GM18526 (cell line): Measurements from ENCODE around the gene NNT.

Source experiments
- POLR2A ChIP-seq: IDR thresholded peaks from 3 replicates; pipeline ENCODE4 v1.6.1; 2011; ENCODE audit not compliant: insufficient read length; ENCODE audit errors: extremely low read depth

The NNT gene

DNA sequence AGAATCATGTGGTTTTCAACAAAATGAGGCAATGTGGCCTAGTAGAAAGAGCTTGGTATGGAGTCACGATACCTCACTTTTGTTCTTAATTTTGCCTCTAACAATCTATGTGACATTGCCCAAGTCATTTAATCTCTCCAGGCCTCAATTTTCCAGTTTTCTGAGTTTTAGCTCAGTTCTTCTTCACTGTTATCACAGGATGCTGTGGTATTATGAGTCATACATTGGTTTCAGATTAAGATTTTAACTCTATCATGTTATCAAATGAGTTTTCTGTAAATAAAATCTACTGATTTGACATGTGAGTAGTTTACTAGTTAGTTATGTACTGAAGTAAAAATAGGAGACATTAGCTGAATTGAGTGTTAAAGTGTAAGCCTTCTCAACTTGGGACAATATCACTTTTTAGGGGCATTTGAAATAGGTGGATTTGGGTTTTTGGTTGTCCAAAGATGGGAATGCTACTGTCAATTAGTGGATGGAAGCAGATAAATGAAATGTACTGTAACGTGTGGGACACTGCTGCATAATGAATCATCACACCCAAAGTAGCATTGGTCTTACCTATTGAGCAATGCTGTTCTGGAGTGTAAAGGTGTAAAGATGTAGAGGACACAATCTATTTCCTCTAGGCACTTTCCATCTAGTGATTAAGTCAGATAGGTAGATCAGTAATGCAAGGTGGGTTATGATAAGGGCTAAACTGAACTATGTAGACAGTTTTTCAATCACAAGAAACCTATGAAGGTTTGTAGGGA is 73.3 kb downstream of the NNT start:
- TF ChIP-seq POLR2A = no peak

DNA sequence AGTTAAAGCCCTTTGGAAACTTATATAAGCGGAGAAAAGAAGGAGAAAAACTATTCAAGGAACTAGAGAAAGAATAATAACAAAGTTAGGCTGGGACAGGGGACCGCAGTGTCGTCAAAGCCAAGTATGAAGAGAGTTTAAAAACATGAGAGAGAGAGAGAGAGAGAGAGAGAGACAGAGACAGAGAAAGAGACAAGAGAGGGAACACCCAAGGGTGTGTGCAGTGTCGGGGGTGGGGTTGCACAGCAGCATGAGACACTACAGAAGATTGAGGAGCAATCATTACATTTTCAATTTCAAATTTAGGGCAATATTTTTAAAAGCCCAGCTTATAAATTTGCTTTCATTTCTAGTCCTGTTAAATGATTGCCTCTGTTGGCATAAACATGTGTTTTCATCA is 74.3 kb downstream of the NNT start:
- no peak for TF ChIP-seq POLR2A

DNA sequence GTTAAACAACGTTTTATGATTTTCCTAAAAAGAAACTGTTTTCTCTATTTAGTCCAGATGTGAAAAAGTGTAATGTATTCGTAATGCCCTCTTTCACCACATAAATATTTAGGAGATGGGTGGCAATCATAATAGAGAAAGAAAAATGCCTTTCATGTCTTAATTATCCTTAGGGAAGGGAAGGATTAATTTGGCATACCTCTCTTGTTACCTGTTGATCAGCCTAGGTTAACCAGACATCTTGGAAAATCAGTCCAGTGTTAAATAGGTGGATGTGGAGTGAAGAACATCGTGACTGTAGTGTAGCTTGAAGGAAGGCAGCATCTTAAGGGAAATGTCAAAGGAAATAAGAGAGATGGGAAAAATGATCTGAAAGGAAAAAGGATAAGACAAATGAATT is 76.2 kb downstream of the NNT start:
- TF ChIP-seq POLR2A = no peak

DNA sequence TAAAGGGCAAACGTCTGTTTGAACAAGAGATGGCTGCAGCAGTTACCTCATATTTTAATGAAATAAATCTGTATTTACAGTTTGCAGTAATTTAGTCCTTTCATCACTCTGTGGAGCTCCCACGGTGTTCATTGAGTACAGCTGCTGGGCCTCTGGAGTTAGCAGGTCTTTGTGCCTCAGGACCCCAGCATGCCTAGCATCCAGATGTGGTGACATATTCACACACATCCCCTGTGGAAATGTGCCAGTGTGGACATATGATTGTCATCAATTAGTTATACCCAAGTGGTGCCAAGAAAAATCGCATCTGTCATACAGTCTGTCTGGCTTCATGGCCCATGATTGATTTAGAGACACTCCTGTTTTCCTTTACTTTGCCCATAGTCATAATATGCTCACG is 77.3 kb downstream of the NNT start:
- TF ChIP-seq POLR2A = no peak

DNA sequence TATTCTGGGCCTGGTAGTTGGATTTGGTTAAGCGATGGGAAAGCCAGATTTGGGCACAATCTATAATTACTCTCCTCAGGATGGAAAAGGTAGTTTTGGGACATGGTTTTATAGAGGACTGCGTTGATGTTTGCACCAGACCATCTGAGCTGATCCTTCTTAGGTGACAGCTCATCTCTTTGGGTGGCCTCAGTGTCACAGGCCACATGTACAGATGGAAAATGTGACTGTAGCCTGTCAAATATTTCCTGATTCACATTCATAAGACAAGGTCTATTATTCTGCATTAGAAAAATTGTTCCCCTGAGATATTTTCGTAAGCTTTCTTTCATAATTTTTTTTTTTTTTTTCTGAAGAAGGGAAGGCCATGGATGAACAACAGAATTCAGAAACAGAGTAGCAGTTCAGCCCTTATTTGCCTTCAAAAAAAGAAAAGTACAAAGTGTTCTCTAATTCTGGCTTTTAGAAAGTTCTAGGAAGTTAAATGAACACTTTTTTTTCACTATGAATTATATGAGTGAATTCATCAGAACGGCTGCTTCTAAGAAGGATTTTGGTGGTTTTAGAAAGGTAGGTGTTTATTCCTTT is 81.0 kb downstream of the NNT start:
- no peak for TF ChIP-seq POLR2A

DNA sequence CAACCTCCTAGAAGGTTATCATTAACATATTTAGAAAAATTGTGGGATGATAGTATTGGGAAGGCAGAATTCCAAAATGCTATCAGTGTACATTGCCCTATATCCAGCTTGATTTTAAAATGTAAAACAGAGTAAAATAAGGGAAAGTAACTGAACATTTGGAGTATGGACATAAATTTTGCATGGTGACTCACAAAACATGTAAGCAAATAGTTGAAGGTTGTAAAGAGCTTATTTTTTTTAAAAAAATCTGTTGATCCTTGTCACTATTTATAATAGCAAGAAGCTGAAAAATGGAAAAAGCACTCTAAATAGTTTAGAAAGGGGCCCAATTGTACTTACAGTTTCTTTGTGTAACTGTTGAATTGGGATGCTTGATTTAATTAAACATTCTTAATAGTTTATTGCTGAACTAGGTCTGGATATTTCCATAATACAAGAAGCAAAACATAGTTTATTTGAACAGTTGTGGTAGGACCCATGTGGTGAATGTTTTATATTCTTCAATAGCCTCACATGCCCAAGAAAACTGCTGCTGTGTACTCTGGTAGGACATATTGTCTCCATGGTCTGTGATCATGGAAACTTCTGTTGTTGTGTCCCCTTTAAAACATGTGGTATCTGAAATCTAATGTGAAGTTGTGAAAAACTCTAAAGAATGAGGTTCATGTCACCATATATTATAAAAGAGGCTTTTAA is 82.4 kb downstream of the NNT start:
- TF ChIP-seq POLR2A = no peak

DNA sequence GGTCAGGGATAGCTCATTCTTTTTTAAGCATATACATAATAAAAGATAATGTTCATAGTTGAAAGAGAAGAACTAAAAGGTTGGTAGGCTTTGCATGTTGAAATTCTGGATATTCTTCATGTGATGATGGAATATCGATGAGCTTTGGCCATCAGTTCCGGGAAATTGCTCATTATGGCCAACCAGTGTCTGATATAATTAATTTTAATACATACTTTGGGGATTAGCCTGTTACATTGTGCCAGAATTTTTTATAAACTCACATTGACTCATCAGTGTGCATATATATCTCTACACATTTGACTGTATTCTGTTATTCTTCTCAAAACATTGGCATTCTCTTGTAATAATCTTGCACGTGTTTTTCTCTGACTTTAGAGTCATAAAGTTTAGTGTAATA is 84.3 kb downstream of the NNT start:
- no peak for TF ChIP-seq POLR2A

DNA sequence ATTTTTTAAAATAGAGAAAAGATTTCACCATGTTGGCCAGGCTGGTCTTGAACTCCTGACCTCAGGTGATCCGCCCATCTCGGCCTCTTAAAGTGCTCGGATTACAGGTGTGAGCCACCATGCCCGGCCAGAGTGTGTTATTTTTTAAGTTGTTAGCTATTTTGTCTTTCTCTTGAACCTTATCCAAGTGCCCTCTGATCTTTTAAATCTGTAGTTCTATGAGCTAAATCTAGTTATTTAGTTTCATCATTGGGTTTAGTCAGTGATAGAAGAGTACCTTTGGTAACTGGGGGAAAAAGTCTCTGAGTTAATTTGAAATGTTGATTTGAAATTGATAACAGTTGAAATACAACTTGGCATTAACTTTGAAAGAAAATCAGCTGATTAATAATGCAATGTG is 88.3 kb downstream of the NNT start:
- no peak for TF ChIP-seq POLR2A

DNA sequence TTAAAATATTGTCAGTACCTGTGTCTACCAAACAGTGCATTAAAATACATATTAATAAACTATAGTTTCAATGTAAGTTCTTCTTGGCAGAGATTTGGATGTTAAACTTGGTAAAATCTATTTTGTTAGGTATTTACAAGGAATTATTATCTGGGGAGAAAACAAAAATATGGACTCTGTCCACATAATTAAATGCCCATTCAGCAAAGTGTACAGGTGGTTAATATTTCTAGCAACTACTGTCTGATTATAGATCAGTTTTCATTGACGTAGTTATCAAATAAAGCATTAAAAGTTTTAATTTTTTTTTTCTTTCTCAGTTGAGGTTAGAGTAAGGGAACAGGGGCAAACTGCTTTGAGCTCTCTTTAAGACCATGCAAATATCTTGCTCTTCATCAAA is 88.9 kb downstream of the NNT start:
- no peak for TF ChIP-seq POLR2A

DNA sequence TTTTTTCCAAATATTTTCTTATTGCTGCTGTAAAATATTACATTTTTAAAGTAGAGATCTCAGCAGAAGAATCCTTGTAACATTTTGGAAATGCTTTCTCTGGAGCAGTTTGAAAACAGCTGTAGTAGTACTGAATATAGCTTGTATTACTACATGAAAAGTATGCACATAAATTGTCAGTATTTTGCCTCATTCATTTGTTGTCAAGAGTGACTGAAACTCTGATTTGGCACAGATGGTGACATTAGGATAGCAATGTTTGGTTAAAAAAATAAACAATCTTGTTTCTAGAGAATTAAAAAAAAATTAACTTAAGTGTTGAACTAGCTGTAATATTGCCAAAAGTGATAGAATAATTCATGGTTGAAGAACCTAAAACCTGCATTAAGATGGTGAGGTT is 90.4 kb downstream of the NNT start:
- TF ChIP-seq POLR2A = no peak

DNA sequence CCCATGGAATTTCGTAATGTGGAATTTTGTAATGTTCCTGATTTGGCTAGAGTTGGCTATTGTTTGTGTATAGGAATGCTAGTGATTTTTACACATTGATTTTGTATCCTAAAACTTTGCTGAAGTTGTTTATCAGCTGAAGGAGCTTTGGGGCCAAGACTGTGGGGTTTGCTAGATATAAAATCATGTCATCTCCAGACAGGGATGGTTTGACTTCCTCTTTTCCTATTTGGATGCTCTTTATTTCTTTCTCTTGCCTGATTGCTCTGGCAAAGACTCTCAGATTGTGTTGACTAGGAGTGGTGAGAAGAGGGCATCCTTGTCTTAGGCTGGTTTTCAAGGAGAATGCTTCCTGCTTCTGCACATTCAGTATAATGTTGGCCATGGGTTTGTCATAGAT is 91.0 kb downstream of the NNT start:
- no peak for TF ChIP-seq POLR2A

DNA sequence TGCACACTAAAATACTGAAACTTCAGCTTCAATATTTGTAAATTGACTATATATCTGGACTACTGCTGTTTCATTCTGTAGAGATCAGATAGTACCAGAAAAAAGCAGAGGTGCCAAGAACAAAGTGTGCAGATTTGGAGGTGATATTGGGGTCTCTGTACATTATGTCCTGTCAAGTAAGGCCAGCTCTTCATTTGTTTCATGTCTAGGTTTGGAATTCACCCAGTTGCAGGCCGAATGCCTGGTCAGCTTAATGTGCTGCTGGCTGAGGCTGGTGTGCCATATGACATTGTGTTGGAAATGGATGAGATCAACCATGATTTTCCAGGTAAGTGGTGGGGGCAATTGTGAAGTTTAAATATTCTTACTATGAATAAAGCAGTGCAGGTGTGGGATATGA is 96.9 kb downstream of the NNT start:
- TF ChIP-seq POLR2A = no peak

DNA sequence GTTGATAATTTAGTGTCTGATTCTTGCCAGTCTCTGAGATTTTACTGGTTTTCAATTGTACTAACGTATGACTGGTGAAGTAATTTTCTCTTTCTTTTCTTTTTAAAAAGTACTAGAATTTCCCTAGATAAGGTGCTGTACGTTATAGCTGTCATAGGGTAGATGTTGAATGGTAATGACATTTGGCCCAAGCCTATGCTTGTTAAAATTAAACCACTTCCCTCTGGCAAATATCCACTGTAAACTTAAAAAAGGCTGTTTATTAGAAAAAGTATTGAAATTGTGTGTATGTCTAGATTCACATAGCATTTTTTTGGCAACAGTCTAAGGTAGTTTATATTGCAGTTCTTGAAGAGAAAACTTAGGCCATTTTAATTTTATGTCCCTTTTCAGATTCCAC is 97.6 kb downstream of the NNT start:
- no peak for TF ChIP-seq POLR2A

DNA sequence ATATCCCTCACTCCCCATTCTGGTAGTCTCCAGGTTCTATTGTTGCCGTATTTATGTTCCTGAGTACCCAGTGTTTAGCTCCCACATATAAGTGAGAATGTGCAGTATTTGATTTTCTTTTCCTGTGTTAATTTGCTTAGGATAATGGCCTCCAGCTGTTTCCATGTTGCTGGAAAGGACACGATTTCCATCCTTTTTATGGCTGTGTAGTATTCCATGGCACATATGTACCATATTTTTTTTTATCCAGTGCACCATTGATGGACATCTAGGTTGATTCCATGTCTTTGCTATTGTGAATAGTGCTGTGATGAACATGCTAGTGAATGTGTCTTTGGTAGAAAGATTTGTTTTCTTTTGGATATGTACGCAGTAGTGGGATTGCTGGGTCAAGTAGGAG is 98.2 kb downstream of the NNT start:
- TF ChIP-seq POLR2A = no peak

DNA sequence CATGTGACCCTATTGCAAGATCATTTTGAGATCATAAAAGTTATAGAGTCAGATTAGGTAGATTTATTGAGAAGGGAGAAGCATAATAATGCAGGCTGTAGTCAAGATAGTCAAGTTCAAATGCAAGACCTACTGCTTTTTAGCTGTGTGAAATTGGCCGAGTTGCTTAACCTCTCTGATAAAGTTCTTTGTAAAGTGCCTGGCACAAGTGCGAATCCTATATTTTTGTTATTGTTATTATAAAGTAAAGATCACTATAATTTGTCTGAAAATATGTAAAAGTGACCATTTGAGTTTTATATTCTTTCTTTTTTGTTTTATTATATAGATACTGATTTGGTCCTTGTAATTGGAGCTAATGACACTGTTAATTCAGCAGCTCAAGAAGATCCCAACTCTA is 99.3 kb downstream of the NNT start:
- no peak for TF ChIP-seq POLR2A

DNA sequence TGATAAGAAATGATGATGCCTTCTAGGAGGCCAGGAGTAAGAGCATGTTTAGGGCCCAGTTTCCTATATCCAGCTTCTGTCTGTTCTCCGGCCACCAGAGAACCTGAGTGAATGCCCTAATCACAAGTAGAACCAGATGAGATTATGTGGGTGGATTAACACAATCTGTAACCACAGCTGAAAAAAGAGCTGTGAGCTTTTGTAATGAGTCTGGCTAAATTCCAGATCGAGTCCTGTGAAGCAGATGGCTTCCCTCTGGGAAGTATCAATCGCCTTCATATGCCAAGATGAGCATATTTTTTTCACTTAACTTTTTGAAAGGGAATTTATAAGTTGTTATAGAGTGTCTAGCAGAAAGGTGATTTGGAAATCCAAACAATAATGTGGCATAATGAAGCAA is 99.8 kb downstream of the NNT start:
- TF ChIP-seq POLR2A = no peak

DNA sequence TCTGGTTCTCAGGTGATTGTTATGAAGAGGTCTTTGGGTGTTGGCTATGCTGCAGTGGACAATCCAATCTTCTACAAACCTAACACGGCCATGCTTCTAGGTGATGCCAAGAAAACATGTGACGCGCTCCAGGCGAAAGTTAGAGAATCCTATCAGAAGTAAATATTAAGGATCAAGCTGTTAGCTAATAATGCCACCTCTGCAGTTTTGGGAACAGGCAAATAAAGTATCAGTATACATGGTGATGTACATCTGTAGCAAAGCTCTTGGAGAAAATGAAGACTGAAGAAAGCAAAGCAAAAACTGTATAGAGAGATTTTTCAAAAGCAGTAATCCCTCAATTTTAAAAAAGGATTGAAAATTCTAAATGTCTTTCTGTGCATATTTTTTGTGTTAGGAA is 101.3 kb downstream of the NNT start:
- no peak for TF ChIP-seq POLR2A

DNA sequence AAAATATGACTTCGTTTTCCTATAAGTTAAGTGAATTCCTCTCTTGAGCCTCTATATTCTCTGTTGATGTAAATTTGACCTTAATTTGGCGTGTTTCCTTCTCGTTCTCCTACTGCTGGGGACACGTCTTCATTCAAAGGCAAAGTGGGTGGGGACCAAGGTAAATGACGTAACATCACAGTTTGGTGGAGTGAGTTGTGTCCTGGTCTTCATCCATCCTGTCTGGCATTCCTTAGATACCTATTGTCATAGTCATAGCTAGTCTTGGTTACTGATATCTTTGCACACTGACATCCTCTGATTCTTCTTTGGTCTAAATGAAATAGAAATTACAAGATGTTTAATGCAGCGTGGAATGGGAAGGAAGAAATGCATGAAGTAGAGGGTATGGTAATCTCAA is 108.5 kb downstream of the NNT start:
- TF ChIP-seq POLR2A = no peak
